ENCODE results near the gene PPP6R2. TPM values are rescaled to one million over a fixed set of nuclear protein-coding genes. Genes with fewer than 3 reads are reported as not detected.

Gene PPP6R2
- total and polyA plus RNA-seq, 7 donors = 15.0 to 64.5 (median 40.7) TPM

- no peak overlapping the region for H3K4me3 ChIP-seq
- H3K36me3 ChIP-seq = peaks cover 43 to 51% (median 49%) of the 10 kb centered on the region in 4 donors
Observed at GRCh38 chr22:50467773-50468440, 124.8 kb downstream of the PPP6R2 start.

GRCh38 chr22:50468626-50469025 lies 125.5 kb downstream of the PPP6R2 start:
- no peaks in the 10 kb centered on the region for H3K9me3 ChIP-seq
- WGBS, 2 donors = 81 to 87% methylated on average over 8 of the region's 8 CpGs
- no peak for TF ChIP-seq CTCF (IDR thresholded peaks at IDR 0.05)
- no peak for TF ChIP-seq POLR2A (IDR thresholded peaks at IDR 0.05)
- TF ChIP-seq POLR2AphosphoS5 (IDR thresholded peaks at IDR 0.05) = no peak
- TF ChIP-seq EP300 (IDR thresholded peaks at IDR 0.05) = no peak
- no peak overlapping the region for H3K27ac ChIP-seq
- intact Hi-C loops (cut with DNase I) = no loop called here
- H3K27me3 ChIP-seq = no peaks in the 10 kb centered on the region
- no peak for DNase-seq
- no peak overlapping the region for H3K4me3 ChIP-seq
- H3K4me1 ChIP-seq = peaks cover 0 to 49% (median 47%) of the 10 kb centered on the region in 4 donors
- peaks cover 36 to 44% (median 42%) of the 10 kb centered on the region in 4 donors for H3K36me3 ChIP-seq

More at GRCh38 chr22:50467773-50468440, 124.8 kb downstream of the PPP6R2 start:
- TF ChIP-seq POLR2AphosphoS5 (IDR thresholded peaks at IDR 0.05) = no peak
- H3K4me1 ChIP-seq = peaks cover 0 to 42% (median 40%) of the 10 kb centered on the region in 4 donors
- H3K27ac ChIP-seq = no peak overlapping the region
- intact Hi-C loops (cut with DNase I) = no loop called here
- H3K27me3 ChIP-seq = no peaks in the 10 kb centered on the region
- no peaks in the 10 kb centered on the region for H3K9me3 ChIP-seq
- 82 to 90% methylated on average over 22 of the region's 22 CpGs for WGBS, 2 donors
- no peak for DNase-seq

- DNase-seq = peak; percentile 70
- Histone ChIP-seq H3K27ac (no peak overlapping the region), H3K36me3 (peaks cover 28 to 34% (median 32%) of the 10 kb centered on the region in 4 donors), H3K4me1 (peaks cover 0 to 54% (median 52%) of the 10 kb centered on the region in 4 donors), H3K9me3 (no peaks in the 10 kb centered on the region), H3K27me3 (no peaks in the 10 kb centered on the region), H3K4me3 (no peak overlapping the region)
- no peak for TF ChIP-seq EP300 (IDR thresholded peaks at IDR 0.05)
- 10 to 17% methylated on average over 25 of the region's 25 CpGs for WGBS, 2 donors
- intact Hi-C loops (cut with DNase I) = no loop called here
Observed at GRCh38 chr22:50469377-50470305, 126.5 kb downstream of the PPP6R2 start.

GRCh38 chr22:50470491-50470890 lies 127.4 kb downstream of the PPP6R2 start:
- no peaks in the 10 kb centered on the region for H3K9me3 ChIP-seq
- TF ChIP-seq POLR2A (IDR thresholded peaks at IDR 0.05) = no peak
- no peak for TF ChIP-seq CTCF (IDR thresholded peaks at IDR 0.05)
- TF ChIP-seq EP300 (IDR thresholded peaks at IDR 0.05) = no peak
- no peak for TF ChIP-seq POLR2AphosphoS5 (IDR thresholded peaks at IDR 0.05)
- DNase-seq = no peak
- H3K27ac ChIP-seq = no peak overlapping the region
- intact Hi-C loops (cut with DNase I) = no loop called here
- H3K4me1 ChIP-seq = peaks cover 0 to 59% (median 56%) of the 10 kb centered on the region in 4 donors
- H3K4me3 ChIP-seq = no peak overlapping the region
- WGBS, 2 donors = 11 to 24% methylated on average over 6 of the region's 6 CpGs
- H3K36me3 ChIP-seq = peaks cover 19 to 25% (median 23%) of the 10 kb centered on the region in 4 donors
- H3K27me3 ChIP-seq = no peaks in the 10 kb centered on the region

GRCh38 chr22:50471197-50471847 lies 128.2 kb downstream of the PPP6R2 start:
- Histone ChIP-seq H3K36me3 (peaks cover 13 to 17% (median 15%) of the 10 kb centered on the region in 4 donors), H3K27me3 (no peaks in the 10 kb centered on the region), H3K4me1 (peaks cover 0 to 61% (median 59%) of the 10 kb centered on the region in 4 donors), H3K4me3 (no peak overlapping the region), H3K27ac (no peak overlapping the region), H3K9me3 (no peaks in the 10 kb centered on the region)
- DNase-seq = no peak
- TF ChIP-seq POLR2A (IDR thresholded peaks at IDR 0.05) = no peak
- TF ChIP-seq POLR2AphosphoS5 (IDR thresholded peaks at IDR 0.05) = no peak
- no peak for TF ChIP-seq CTCF (IDR thresholded peaks at IDR 0.05)
- TF ChIP-seq EP300 (IDR thresholded peaks at IDR 0.05) = no peak
- intact Hi-C loops (cut with DNase I) = no loop called here
- WGBS, 2 donors = 73% methylated on average over 21 of the region's 21 CpGs
